HCT116 (cell line): Measurements from ENCODE around the gene GIPC3. TPM values are rescaled to one million over a fixed set of nuclear protein-coding genes. Genes with fewer than 3 reads are reported as not detected.

Experiments
- ATAC-seq: fragments of 200-7000 bp; cut with Tn5 transposase; 2 replicates; pipeline ENCODE4 v1.9.1; 2020; ENCODE audit warnings: mild to moderate bottlenecking, moderate library complexity
- BruUV-seq: library from RNA; stranded (reverse); fragments of 400-500 nt; replicated peaks from 2 replicates; lab custom pipeline; 2021; lab: Mats Ljungman, UMichigan
- CTCF ChIA-PET: fragments of 300-600 bp; sonication (Branson Sonifier 250); formaldehyde crosslinking; loops from one replicate; lab custom pipeline; 2021; ENCODE audit warnings: antibody characterized with exemption; lab: Charles Lee
- POLR2A ChIA-PET: fragments of 300-600, 350-600 bp; sonication (Branson Sonifier 250); formaldehyde crosslinking; loops from one replicate; lab custom pipeline; 2021; ENCODE audit warnings: antibody characterized with exemption; lab: Charles Lee
- RAD21 ChIA-PET, 2 experiments: fragments of 300-600 bp; sonication (Branson Sonifier 250); formaldehyde crosslinking; loops; one replicate each; lab custom pipeline; 2023; ENCODE audit warnings: low total read pairs in 2 of 2; ENCODE audit not compliant: uncharacterized antibody in 2 of 2, unreplicated experiment in 2 of 2, low non-redundant PET in 1 of 2; lab: Charles Lee
- DNase-seq: peaks from one replicate; pipeline ENCODE4 v3.0.0-alpha.2; 2010; ENCODE audit warnings: low read depth, low spot score
- H2AFZ ChIP-seq: fragments of 200-600 bp; shearing (Covaris generic), sonication (generic); 2 replicates; pipeline ENCODE4 v1.6.1; 2017; ENCODE audit warnings: low read depth, mixed run types, mixed read lengths, antibody characterized with exemption, low read length; ENCODE audit not compliant: poor library complexity, severe bottlenecking
- H3K27ac ChIP-seq: 2 replicates; pipeline ENCODE4 v1.5.1; 2012; ENCODE audit warnings: low read depth, low read length
- H3K27me3 ChIP-seq: fragments of 200-600 bp; sonication (generic); 2 replicates; pipeline ENCODE4 v1.6.1; 2016; ENCODE audit warnings: mixed run types, low read length, mixed read lengths; ENCODE audit not compliant: insufficient read depth
- H3K36me3 ChIP-seq, 2 experiments: fragments of 200-500 bp in 1 of 2; fragments of 200-600 bp in 1 of 2; sonication (Bioruptor generic) in 1 of 2; sonication (generic) in 1 of 2; 2 replicates each; pipeline versions ENCODE4 v1.5.1 to v1.6.1; 2014 to 2016; ENCODE audit warnings: low read length in 2 of 2, inconsistent platforms in 1 of 2, mixed read lengths in 1 of 2, mixed run types in 1 of 2; ENCODE audit not compliant: insufficient read depth in 2 of 2, control insufficient read depth in 1 of 2
- H3K4me1 ChIP-seq, 2 experiments: fragments of 200-600 bp in 1 of 2; sonication (generic) in 1 of 2; 2 replicates each; pipeline versions ENCODE4 v1.5.1 to v1.6.1; 2012 to 2017; ENCODE audit warnings: low read length in 2 of 2, inconsistent platforms in 1 of 2, mild to moderate bottlenecking in 1 of 2, mixed read lengths in 1 of 2, mixed run types in 1 of 2, moderate library complexity in 1 of 2; ENCODE audit not compliant: insufficient read depth in 2 of 2, control insufficient read depth in 1 of 2
- H3K4me2 ChIP-seq: fragments of 200-600 bp; sonication (generic); 2 replicates; pipeline ENCODE4 v1.6.1; 2017; ENCODE audit warnings: mixed run types, low read length, mixed read lengths
- H3K4me3 ChIP-seq, 2 experiments: fragments of 200-600 bp in 1 of 2; sonication (generic) in 1 of 2; replicated peaks in 1 of 2; 2 replicates each; pipeline ENCODE4 v1.5.1; 2011 to 2016; ENCODE audit warnings: low read length in 2 of 2, control low read depth in 1 of 2, low read depth in 1 of 2, mild to moderate bottlenecking in 1 of 2, mixed read lengths in 1 of 2, mixed run types in 1 of 2
- H3K79me2 ChIP-seq: fragments of 200-600 bp; sonication (generic); 2 replicates; pipeline ENCODE4 v1.6.1; 2017; ENCODE audit warnings: mild to moderate bottlenecking, mixed run types, low read length, moderate library complexity, mixed read lengths; ENCODE audit not compliant: insufficient read depth
- H3K9ac ChIP-seq: fragments of 200-600 bp; sonication (generic); 2 replicates; pipeline ENCODE4 v1.6.1; 2016; ENCODE audit warnings: low read length, mixed read lengths
- H3K9me2 ChIP-seq: fragments of 200-600 bp; sonication (generic), shearing (Covaris generic); 2 replicates; pipeline ENCODE4 v1.6.1; 2017; ENCODE audit warnings: mixed run types, mild to moderate bottlenecking, moderate library complexity; ENCODE audit not compliant: insufficient read depth
- H3K9me3 ChIP-seq, 2 experiments: fragments of 200-500 bp in 1 of 2; fragments of 200-600 bp in 1 of 2; sonication (Bioruptor generic) in 1 of 2; sonication (generic) in 1 of 2; 2 replicates each; pipeline ENCODE4 v1.6.1; 2014 to 2017; ENCODE audit warnings: low read length in 2 of 2, mixed read lengths in 2 of 2, inconsistent platforms in 1 of 2, low read depth in 1 of 2, mild to moderate bottlenecking in 1 of 2, mixed run types in 1 of 2, moderate library complexity in 1 of 2; ENCODE audit not compliant: control insufficient read depth in 1 of 2, insufficient read depth in 1 of 2
- H4K20me1 ChIP-seq: fragments of 200-600 bp; sonication (generic), shearing (Covaris generic); 2 replicates; pipeline ENCODE4 v1.6.1; 2017; ENCODE audit warnings: mixed run types, mild to moderate bottlenecking, moderate library complexity; ENCODE audit not compliant: insufficient read depth
- ATF3 ChIP-seq: IDR thresholded peaks from 2 replicates; pipeline ENCODE4 v1.6.1; 2012
- CEBPB ChIP-seq: IDR thresholded peaks from 2 replicates; pipeline ENCODE4 v1.6.1; 2012; ENCODE audit warnings: low read depth
- EGR1 ChIP-seq: IDR thresholded peaks from 2 replicates; pipeline ENCODE4 v1.6.1; 2012; ENCODE audit warnings: low read depth
- ELF1 ChIP-seq: IDR thresholded peaks from 2 replicates; pipeline ENCODE4 v1.6.1; 2012; ENCODE audit warnings: low read depth, borderline replicate concordance
- EZH2 ChIP-seq: fragments of 200-600 bp; sonication (generic); IDR thresholded peaks from 2 replicates; pipeline ENCODE4 v1.6.1; 2017; ENCODE audit warnings: antibody characterized with exemption, mixed run types
- EZH2phosphoT487 ChIP-seq: fragments of 200-600 bp; IDR thresholded peaks from 2 replicates; pipeline ENCODE4 v1.6.1; 2018; ENCODE audit warnings: antibody characterized with exemption, borderline replicate concordance
- FOSL1 ChIP-seq: IDR thresholded peaks from 2 replicates; pipeline ENCODE4 v1.6.1; 2012; ENCODE audit warnings: low read depth
- POLR2A ChIP-seq: IDR thresholded peaks from 2 replicates; pipeline ENCODE4 v1.7.0; 2011; ENCODE audit warnings: borderline replicate concordance; ENCODE audit not compliant: insufficient read depth, insufficient read length; ENCODE audit errors: extremely low read depth
- POLR2AphosphoS5 ChIP-seq: IDR thresholded peaks from 2 replicates; pipeline ENCODE4 v1.6.1; 2011; ENCODE audit warnings: mild to moderate bottlenecking, low read depth, low read length, moderate library complexity
- RAD21 ChIP-seq: IDR thresholded peaks from 2 replicates; pipeline ENCODE4 v1.6.1; 2012; ENCODE audit warnings: low read depth, mild to moderate bottlenecking
- REST ChIP-seq: IDR thresholded peaks from 2 replicates; pipeline ENCODE4 v1.6.1; 2012; ENCODE audit warnings: low read depth
- SRF ChIP-seq: IDR thresholded peaks from 2 replicates; pipeline ENCODE4 v1.6.1; 2012; ENCODE audit warnings: low read depth
- TCF7L2 ChIP-seq: IDR thresholded peaks from 2 replicates; pipeline ENCODE4 v1.7.0; 2011; ENCODE audit warnings: borderline replicate concordance, inconsistent platforms; ENCODE audit not compliant: insufficient read depth, insufficient read length; ENCODE audit errors: extremely low read depth
- ZFX ChIP-seq: fragments of 450-650 bp; IDR thresholded peaks from 2 replicates; pipeline ENCODE4 v1.6.1; 2017
- ZNF274 ChIP-seq: fragments of 200-500 bp; sonication (Bioruptor generic); IDR thresholded peaks from 2 replicates; pipeline ENCODE4 v1.6.1; 2014; ENCODE audit warnings: mild to moderate bottlenecking, low read depth, low read length, inconsistent platforms
- intact Hi-C: fragments of 100-400 bp; cut with micrococcal nuclease; formaldehyde crosslinking; loops from 2 replicates; pipeline ENCODE4 v1.10.0; 2022
- total RNA-seq: library from RNA; stranded (reverse); gene quantifications from one replicate; pipeline ENCODE4 v1.2.1, GENCODE V29; 2021; ENCODE audit not compliant: unreplicated experiment
- TF ChIP-seq, protein P1 (sequence below): IDR thresholded peaks from 2 replicates; pipeline ENCODE4 v1.6.1; 2011; ENCODE audit warnings: mild to moderate bottlenecking, low read length, moderate library complexity; ENCODE audit not compliant: insufficient replicate concordance; ENCODE audit errors: extremely low read depth

Gene GIPC3
- total RNA-seq, 1 experiment from 2014 or later, result not detected

DNA sequence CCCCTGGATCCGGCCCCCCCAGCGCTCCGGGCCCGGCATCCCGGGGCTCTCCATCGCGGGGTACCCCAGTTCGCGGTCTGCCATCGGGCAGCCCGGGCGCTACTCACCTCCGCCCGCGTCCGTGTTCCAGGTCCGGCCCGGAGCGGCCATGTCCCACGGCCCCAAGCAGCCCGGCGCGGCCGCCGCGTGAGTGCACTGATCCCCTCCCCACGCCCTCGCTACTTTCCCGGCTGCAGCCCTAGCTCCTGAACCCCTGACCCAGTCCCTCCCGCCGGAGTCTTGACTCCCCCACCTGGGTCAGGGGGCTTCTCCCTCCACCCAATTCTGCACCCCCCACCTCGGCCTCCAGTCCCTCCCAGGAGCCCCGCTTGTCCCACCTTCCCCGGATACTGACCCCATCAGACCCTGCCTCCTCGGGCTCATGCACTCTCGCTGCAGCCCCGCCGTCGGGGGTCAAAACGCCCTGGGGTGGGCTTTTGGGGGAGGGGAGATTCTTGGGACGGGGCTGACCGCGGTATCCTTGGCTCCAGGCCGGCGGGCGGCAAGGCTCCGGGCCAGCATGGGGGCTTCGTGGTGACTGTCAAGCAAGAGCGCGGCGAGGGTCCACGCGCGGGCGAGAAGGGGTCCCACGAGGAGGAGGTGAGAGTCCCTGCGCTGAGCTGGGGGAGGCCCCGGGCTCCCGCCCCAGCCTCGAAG is 12.0 kb upstream of the GIPC3 start:
- Histone ChIP-seq H3K27ac (peak overlapping the region; percentile 93), H3K9me2 (no peaks in the 10 kb centered on the region), H3K9me3 (no peaks in the 10 kb centered on the region), H3K9ac (peak overlapping the region; percentile 100), H3K79me2 (peaks cover 24% of the 10 kb centered on the region; the same call in 1 of the 2 replicates), H3K4me2 (peak overlapping the region; percentile 98), H3K4me1 (peaks cover 33 to 68% of the 10 kb centered on the region in 2 experiments), H4K20me1 (no peaks in the 10 kb centered on the region; the same call in 1 of the 2 replicates), H3K36me3 (peaks cover 3 to 21% of the 10 kb centered on the region in 2 experiments; a peak in 2 of 4 replicates), H3K4me3 (peak overlapping the region; percentile 94 to 98), H2AFZ (no peak overlapping the region), H3K27me3 (no peaks in the 10 kb centered on the region)
- ChIA-PET CTCF (interaction anchor here (1.7 kb wide), 1 partner anchor 28 kb away, joined by 11 read pairs; no protein-coding TSS in a partner anchor), RAD21 (interaction anchor here (0.6 to 1.0 kb wide), 3 partner anchors 28 to 779 kb away, joined by 3 to 5 read pairs (median 4); no protein-coding TSS in a partner anchor), POLR2A (interaction anchor here (1.2 to 1.4 kb wide), 3 partner anchors 12 to 72 kb away, joined by 3 to 5 read pairs (median 5); partner anchors contain the start of gene DOHH)
- intact Hi-C loops, result loop anchor here (10.0 kb wide), 1 partner anchor 631 kb away; no protein-coding TSS in a partner anchor
- DNase-seq (no peak), ATAC-seq (peak; percentile 7)
- BruUV-seq, result no TSS peak
- TF ChIP-seq REST, result no peak
- TF ChIP-seq EZH2phosphoT487, result no peak
- TF ChIP-seq TCF7L2, result no peak
- TF ChIP-seq, protein P1, sequence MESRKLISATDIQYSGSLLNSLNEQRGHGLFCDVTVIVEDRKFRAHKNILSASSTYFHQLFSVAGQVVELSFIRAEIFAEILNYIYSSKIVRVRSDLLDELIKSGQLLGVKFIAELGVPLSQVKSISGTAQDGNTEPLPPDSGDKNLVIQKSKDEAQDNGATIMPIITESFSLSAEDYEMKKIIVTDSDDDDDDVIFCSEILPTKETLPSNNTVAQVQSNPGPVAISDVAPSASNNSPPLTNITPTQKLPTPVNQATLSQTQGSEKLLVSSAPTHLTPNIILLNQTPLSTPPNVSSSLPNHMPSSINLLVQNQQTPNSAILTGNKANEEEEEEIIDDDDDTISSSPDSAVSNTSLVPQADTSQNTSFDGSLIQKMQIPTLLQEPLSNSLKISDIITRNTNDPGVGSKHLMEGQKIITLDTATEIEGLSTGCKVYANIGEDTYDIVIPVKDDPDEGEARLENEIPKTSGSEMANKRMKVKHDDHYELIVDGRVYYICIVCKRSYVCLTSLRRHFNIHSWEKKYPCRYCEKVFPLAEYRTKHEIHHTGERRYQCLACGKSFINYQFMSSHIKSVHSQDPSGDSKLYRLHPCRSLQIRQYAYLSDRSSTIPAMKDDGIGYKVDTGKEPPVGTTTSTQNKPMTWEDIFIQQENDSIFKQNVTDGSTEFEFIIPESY, result no peak
- TF ChIP-seq EGR1, result no peak
- no peak for TF ChIP-seq ATF3
- peak; percentile 51; the same call in 1 of the 2 replicates for TF ChIP-seq ZFX
- no peak for TF ChIP-seq SRF
- TF ChIP-seq RAD21, result no peak
- TF ChIP-seq POLR2AphosphoS5, result peak; percentile 2; the same call in 1 of the 2 replicates
- no peak for TF ChIP-seq FOSL1
- no peak for TF ChIP-seq ZNF274
- TF ChIP-seq EZH2, result no peak
- TF ChIP-seq CEBPB, result no peak
- TF ChIP-seq ELF1, result no peak
- no peak for TF ChIP-seq POLR2A
